Omental fat pad (tissue), 4 donors: Measurements from ENCODE around the gene LRG1. TPM values are rescaled to one million over a fixed set of nuclear protein-coding genes. Genes with fewer than 3 reads are reported as not detected.

Source experiments
- ATAC-seq: fragments of 150-250 bp; one replicate; pipeline ENCODE4 v1.9.1; 2016; ENCODE audit warnings: mild to moderate bottlenecking, moderate library complexity; ENCODE audit not compliant: low FRiP score
- DNase-seq: peaks from one replicate; pipeline ENCODE4 v3.0.0-alpha.2; 2019; ENCODE audit warnings: low spot score
- CTCF ChIP-seq, 3 donors: fragments of 450-650 bp; IDR thresholded peaks; one replicate each; pipeline ENCODE4 v1.5.1; 2016 to 2017; ENCODE audit warnings: antibody characterized with exemption in 3 of 3, mild to moderate bottlenecking in 3 of 3, moderate library complexity in 2 of 3
- total RNA-seq, 4 donors: library from RNA; depleted of rRNA; stranded (reverse); fragments of >200 nt; gene quantifications; one replicate each; pipeline ENCODE4 v1.1.0, GENCODE V29; 2016

LRG1 gene
- total RNA-seq, 4 donors from 2014 or later, result 1.4 to 22.6 (median 5.4) TPM

- TF ChIP-seq CTCF (IDR thresholded peaks at IDR 0.05), result no peak
- DNase-seq (no peak), ATAC-seq (no peak)
Observed at GRCh38 chr19:4580021-4580901, 40.4 kb upstream of the LRG1 start.

- no peak for DNase-seq
- no peak for TF ChIP-seq CTCF (IDR thresholded peaks at IDR 0.05)
- no peak for ATAC-seq
Observed at GRCh38 chr19:4579389-4579788, 39.6 kb upstream of the LRG1 start.

GRCh38 chr19:4578552-4579248 lies 38.9 kb upstream of the LRG1 start:
- no peak for DNase-seq
- TF ChIP-seq CTCF (IDR thresholded peaks at IDR 0.05), result no peak
- ATAC-seq, result no peak

GRCh38 chr19:4577020-4577782 lies 37.4 kb upstream of the LRG1 start:
- DNase-seq (no peak), ATAC-seq (no peak)
- no peak for TF ChIP-seq CTCF (IDR thresholded peaks at IDR 0.05)

GRCh38 chr19:4576016-4576933 lies 36.4 kb upstream of the LRG1 start:
- ATAC-seq (no peak), DNase-seq (peak; percentile 82)
- TF ChIP-seq CTCF (IDR thresholded peaks at IDR 0.05), result no peak
